ACHN (cell line): Measurements from ENCODE around the gene TNXB.
"Not testable (repeated sequence)": the region's sequence is repeated elsewhere in the genome, so short reads cannot be mapped to it uniquely, and the experiment has no call there.

Source experiments
- DNase-seq: peaks from one replicate; pipeline ENCODE4 v3.0.0-alpha.2; 2015
- in situ Hi-C: cut with HindIII; loops from 2 replicates; pipeline ENCODE4 v1.10.0; 2017; ENCODE audit warnings: low sequenced_read_pairs, low pct_ligation_motif_present, low pct_unique_long_range_greater_than_20kb

TNXB gene

GRCh38 chr6:32047855-32048766, 61.0 kb downstream of the TNXB start:
- peak; percentile 44 for DNase-seq

GRCh38 chr6:32047539-32047854, 61.6 kb downstream of the TNXB start:
- no peak for DNase-seq
- in situ Hi-C loops = no loop called here

More at GRCh38 chr6:32047855-32048766, 61.0 kb downstream of the TNXB start:
- in situ Hi-C loops = no loop called here

- DNase-seq = no peak
- in situ Hi-C loops = no loop called here
Observed at GRCh38 chr6:32047084-32047478, 62.1 kb downstream of the TNXB start.

- no peak for DNase-seq
- in situ Hi-C loops = no loop called here
Observed at GRCh38 chr6:32046450-32047083, 62.6 kb downstream of the TNXB start.

- in situ Hi-C loops = no loop called here
- DNase-seq = no peak
Observed at GRCh38 chr6:32045811-32046449, 63.2 kb downstream of the TNXB start.

- DNase-seq, in situ Hi-C loops: not testable (repeated sequence)
Observed at GRCh38 chr6:32044916-32045315, 64.2 kb downstream of the TNXB start.

- DNase-seq, in situ Hi-C loops: not testable (repeated sequence)
Observed at GRCh38 chr6:32043589-32044380, 65.4 kb downstream of the TNXB start.

GRCh38 chr6:32042276-32042675, 66.9 kb downstream of the TNXB start:
- in situ Hi-C loops, DNase-seq: not testable (repeated sequence)

GRCh38 chr6:32041385-32041784, 67.8 kb downstream of the TNXB start:
- in situ Hi-C loops, DNase-seq: not testable (repeated sequence)

- DNase-seq, in situ Hi-C loops: not testable (repeated sequence)
Observed at GRCh38 chr6:32041050-32041321, 68.2 kb downstream of the TNXB start.

- in situ Hi-C loops, DNase-seq: not testable (repeated sequence)
Observed at GRCh38 chr6:32040299-32041049, 68.7 kb downstream of the TNXB start.

GRCh38 chr6:32039321-32040274, 69.5 kb downstream of the TNXB start:
- DNase-seq, in situ Hi-C loops: not testable (repeated sequence)

GRCh38 chr6:32038878-32039277, 70.3 kb downstream of the TNXB start:
- in situ Hi-C loops, DNase-seq: not testable (repeated sequence)

- DNase-seq, in situ Hi-C loops: not testable (repeated sequence)
Observed at GRCh38 chr6:32037598-32038524, 71.3 kb downstream of the TNXB start, which contains the start of gene CYP21A2. Gene CYP21A2 (plus strand): TSS chr6:32038415. CDS start chr6:32038423, 8 bp downstream.

- DNase-seq, in situ Hi-C loops: not testable (repeated sequence)
Observed at GRCh38 chr6:32037136-32037535, 72.0 kb downstream of the TNXB start.
